NCI-H226 (cell line): ENCODE results near the gene AP3S2.
A peak's percentile ranks its signal among the peaks of the same experiment; 100 is the strongest.
"Not testable (repeated sequence)": the region's sequence is repeated elsewhere in the genome, so short reads cannot be mapped to it uniquely, and the experiment has no call there.

Experiments used
- DNase-seq: peaks from one replicate; pipeline ENCODE4 v3.0.0-alpha.2; 2015

The AP3S2 gene

DNA sequence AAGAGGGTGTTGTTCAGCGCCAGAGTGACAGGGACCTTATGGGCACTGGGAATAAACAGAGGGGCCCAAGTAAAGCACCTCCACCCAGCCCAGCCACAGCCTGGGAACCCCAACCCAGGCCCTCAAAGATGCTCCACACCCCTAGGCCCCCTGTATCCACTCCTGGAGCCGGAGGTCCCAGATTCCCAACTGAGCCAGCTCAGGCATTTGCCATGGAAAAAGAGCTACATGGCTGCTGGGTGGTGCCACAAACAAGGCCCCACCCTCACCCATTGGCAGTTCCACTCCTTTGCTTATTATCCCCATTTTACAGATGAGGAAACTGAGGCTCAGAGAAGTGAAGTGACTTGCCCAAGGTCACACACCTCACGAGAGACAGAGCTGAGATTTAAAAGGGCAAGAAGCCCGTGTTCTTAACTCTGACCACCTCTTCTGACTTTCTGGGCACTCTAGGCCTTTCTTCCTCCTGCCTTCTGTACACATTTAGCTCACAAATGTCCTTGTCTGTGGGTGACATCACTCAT is 96.1 kb downstream of the AP3S2 start:
- no peak for DNase-seq

GRCh38 chr15:89795996-89796395 is 97.8 kb downstream of the AP3S2 start:
- no peak for DNase-seq

DNA sequence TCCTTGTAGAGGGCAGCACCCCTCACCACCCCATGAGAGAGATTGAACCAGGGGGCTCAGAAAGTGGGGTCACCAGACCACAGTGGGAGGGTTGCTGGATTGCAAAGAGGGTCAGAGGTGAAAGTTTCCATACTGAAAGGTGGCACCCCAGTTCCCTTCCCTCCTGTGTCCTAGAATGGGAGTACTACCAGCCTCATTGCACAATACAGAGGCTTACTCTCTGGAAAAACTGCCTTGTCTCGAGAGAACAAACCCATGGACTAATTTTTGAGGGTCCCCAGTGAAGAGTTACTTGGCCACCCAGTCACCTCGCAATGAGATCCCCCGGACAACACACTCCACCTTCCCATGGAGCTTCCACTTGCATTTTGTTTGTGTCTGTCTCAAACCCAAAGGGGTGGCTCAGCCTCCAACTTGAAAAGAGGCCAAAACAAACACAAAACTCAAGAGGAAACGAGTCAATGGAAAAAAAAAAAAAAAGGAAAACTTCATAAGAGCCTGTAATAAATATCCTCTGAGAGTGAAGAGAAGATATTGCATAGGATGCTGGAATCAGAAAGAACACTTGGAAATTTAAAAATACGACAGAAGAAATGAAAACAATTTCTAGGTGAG is 99.1 kb downstream of the AP3S2 start:
- peak; percentile 47 for DNase-seq

GRCh38 chr15:89792106-89792805 is 101.5 kb downstream of the AP3S2 start:
- DNase-seq, result no peak

DNA sequence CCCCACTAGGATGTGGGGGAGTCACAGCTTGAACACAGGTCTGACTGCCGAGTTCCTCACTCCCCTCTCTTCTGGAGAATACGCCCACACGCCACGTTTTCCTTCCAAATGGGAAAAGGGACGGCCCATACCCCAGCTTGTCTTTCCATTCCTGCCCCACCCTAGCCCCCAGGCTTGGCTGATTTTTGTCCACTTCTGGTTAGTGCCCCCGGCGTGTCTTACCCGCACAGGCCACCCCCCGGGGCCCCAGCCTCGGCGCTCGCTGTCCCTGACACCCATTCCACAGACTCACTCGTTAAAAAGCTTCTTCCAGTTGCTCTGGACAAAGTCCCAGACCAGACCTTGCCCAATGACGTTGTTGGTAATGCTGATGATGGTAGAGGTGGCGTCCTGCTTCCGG is 103.1 kb downstream of the AP3S2 start:
- DNase-seq, result no peak

- DNase-seq, result no peak
Observed at GRCh38 chr15:89790206-89790605, 103.6 kb downstream of the AP3S2 start.

DNA sequence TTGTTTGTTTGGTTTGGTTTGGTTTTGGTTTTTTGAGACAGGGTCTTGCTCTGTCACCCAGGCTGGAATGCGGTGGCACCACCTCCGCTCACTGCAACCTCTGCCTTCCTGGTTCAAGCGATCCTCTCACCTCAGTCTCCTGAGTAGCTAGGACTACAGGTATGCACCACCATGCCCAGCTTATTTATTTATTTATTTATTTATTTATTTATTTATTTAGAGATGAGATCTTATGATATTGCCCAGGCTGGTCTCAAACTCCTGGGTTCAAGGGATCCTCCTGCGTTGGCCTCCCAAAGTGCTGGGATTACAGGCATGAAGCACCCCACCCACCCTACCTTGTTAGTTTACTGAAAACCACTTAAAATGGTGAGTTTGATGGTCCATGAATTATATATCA is 105.2 kb downstream of the AP3S2 start:
- DNase-seq, result not testable (repeated sequence)

- DNase-seq, result no peak
Observed at GRCh38 chr15:89787944-89788343, 105.8 kb downstream of the AP3S2 start.

- peak; percentile 56 for DNase-seq
Observed at GRCh38 chr15:89785774-89786140, 108.0 kb downstream of the AP3S2 start.

DNA sequence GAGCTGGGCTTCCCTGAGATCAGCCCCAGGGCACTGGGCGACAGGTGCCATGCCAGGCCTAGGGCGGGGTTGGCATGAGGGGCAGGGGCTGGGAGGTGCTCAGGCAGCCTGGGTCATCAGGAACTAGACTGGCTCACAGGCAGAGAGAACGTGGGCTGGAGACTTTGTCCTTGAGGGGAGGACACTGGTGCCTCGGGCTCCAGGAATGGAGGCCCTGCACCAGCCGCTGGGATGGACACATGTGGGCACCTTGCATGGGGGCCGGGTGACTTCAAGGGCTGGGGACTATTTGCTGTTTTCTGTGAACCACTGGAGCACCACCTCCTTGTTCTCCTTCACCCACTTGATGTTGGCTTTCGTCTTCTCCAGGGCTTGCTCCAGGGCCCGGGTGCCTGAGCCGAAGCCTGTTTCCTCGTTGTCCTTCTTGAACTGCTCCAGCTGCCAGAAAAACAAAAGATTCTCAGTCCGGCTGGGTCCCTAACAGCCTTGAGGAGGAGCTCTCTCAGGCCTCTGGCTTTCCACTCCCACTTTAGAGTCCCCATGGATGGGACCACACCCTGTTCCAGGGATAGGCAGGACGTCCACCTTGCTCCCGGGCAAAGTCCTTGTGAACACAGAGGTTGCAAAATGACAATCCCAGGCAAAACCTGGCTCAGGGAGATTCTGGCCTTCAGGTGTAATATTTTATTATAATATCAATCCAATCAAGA is 108.6 kb downstream of the AP3S2 start:
- DNase-seq, result no peak

- no peak for DNase-seq
Observed at GRCh38 chr15:89784686-89784960, 109.2 kb downstream of the AP3S2 start.

DNA sequence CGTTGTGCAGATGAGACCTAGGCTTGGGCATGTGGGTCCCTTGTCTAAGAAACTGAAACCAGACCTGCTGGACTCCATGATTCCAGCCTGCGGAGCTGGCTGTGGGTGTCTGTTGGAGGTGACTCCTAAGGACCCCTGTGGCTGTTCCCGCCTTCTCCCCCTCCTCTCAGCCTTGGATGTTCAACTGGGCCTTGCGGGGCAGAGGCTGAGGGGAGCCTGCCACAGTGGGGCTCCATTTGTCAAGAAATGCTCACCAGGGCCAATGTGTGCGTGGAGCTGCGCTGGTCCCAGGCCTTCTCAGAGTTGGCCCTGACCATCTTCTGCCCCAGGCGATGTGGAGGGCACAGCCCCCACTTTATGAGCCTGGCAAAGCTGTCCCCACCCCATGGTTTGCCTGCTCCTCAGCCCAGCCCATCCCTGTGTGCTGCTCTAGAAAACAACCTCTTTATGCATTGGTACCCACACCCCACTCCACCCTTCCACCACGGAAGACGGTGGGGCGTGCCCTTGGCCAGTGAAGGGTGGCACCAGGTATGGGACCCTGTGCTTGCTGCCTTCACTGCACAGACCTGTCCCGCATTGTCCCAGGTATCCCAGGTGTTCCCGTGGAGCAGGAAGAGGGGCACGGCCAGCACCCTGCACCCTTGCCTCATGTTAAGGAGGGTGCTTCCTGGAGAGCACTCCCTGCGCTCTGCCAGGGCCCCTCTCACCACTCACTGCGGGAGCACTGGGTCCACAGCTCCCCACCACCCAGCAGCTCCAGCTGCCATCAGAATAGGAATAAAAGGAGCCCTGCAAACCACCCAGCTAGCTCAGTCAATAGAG is 109.7 kb downstream of the AP3S2 start:
- DNase-seq, result no peak

DNA sequence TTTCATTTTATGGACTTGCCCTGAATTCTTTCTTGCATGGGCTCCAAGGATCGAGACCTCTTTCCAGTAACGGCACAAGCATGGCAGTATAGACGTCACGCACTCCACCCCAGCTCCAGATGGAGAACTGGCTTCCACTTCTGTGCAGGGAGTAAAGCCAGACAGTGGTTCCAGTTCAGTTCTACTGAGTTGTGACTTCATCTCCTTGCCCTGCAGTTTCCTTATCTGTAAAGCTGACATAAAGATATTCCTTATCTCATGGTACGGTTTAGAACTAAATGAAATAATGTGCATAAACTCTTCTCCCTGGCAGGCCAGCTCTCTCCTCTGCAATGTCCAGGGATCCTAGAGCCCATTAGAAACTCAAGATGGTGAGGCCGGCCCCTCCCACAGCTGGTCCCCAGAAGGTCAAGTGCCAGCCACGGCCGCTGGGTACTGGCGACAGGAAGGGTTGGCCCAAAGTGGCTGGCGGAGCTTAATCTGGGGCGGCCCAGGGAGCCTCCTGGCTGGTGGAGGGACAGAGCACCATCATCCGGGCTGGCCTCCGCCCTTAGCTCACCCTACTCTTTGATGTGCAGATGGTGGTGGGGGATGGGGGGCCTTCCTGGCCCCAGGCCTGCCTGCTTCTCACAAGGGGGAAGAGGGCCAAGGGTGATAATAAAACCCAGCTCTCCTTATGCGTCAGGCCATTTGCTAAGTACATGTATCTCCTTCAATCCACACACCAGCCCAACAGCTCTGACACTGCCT is 110.5 kb downstream of the AP3S2 start:
- DNase-seq, result peak; percentile 83

GRCh38 chr15:89782619-89782950 is 111.2 kb downstream of the AP3S2 start:
- not testable (repeated sequence) for DNase-seq

DNA sequence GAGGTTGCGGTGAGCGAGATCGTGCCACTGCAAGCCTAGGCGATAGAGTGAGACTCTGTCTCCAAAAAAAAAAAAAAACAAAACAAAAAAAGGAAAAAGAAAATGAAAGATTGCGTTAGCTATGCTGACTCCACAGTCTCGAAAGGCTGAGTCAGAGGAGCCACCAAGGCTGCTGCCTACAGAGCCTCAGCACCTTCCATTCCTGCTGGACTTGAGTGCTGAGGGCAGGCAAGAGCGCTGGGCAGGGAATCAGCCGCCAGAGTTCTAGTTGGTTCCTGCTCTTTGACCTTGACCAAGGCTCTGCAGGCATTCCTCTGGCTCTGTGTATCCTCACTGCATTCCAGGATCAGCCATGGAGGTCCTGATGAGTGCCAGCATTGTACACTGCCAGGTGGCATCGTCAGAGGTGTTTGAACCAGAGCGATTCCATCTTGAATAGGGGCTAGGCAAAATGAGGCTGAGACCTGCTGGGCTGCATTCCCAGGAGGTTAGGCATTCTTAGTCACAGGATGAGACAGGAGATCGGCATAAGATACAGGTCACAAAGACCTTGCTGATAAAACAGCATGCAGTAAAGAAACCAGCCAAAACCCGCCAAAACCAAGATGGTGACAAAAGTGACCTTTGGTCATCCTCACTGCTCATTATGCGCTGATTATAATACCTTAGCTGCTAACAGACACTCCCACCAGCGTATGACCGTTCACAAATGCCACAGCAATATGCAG is 111.7 kb downstream of the AP3S2 start:
- no peak for DNase-seq

- DNase-seq, result no peak
Observed at GRCh38 chr15:89781055-89781454, 112.7 kb downstream of the AP3S2 start.

DNA sequence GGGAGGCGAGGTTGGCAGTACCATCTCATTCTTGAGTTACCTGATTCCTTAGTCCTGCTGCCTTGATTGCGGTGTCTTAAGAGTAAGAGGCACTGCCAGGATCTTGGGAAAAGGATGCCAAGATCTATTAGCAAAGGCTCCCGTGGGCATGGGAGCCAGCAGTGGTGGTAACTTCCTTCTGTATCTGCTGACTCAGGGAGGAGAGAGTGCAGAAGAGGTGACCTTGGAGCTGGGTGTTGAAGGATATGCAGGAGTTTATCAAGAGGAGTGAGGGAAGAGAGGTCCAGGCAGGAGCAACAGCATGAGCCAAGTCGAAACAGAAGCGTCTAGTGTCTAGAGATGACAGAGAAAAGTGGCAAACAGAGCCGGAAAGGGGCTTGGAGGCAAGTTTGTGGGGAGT is 113.2 kb downstream of the AP3S2 start:
- no peak for DNase-seq
